Endothelial cell (in vitro differentiated cells): ENCODE results near the gene ZC3H7A. TPM values are rescaled to one million over a fixed set of nuclear protein-coding genes. Genes with fewer than 3 reads are reported as not detected.

ENCODE experiments used
- DNase-seq: peaks from one replicate; pipeline ENCODE4 v3.0.0; 2021; ENCODE audit warnings: low spot score
- H3K27ac Mint-ChIP-seq: one replicate; pipeline ENCODE4 v1.8.0; 2021; ENCODE audit warnings: mixed read lengths, inconsistent platforms; ENCODE audit not compliant: unreplicated experiment
- H3K27me3 Mint-ChIP-seq: one replicate; pipeline ENCODE4 v1.8.0; 2021; ENCODE audit warnings: mild to moderate bottlenecking, moderate library complexity, mixed read lengths, inconsistent platforms; ENCODE audit not compliant: unreplicated experiment
- H3K36me3 Mint-ChIP-seq: one replicate; pipeline ENCODE4 v1.8.0; 2021; ENCODE audit warnings: mild to moderate bottlenecking, low read depth, mixed read lengths, inconsistent platforms; ENCODE audit not compliant: unreplicated experiment
- H3K4me1 Mint-ChIP-seq: one replicate; pipeline ENCODE4 v1.8.0; 2021; ENCODE audit warnings: mild to moderate bottlenecking, mixed read lengths, inconsistent platforms; ENCODE audit not compliant: unreplicated experiment
- H3K4me3 Mint-ChIP-seq: one replicate; pipeline ENCODE4 v1.8.0; 2021; ENCODE audit warnings: mild to moderate bottlenecking, mixed read lengths, inconsistent platforms; ENCODE audit not compliant: unreplicated experiment
- H3K9me3 Mint-ChIP-seq: one replicate; pipeline ENCODE4 v1.8.0; 2021; ENCODE audit warnings: mixed read lengths, inconsistent platforms; ENCODE audit not compliant: unreplicated experiment
- total RNA-seq: library from RNA; stranded (reverse); fragmentation: NEBNext Ultra II Directional; extraction: Animal tissue kit (Norgen Biotek cat#: 25700); gene quantifications from one replicate; pipeline ENCODE4 v1.2.1, GENCODE V29; 2021; ENCODE audit not compliant: unreplicated experiment
- TF ChIP-seq, protein P1 (sequence below): fragments of 200-600 bp; sonication (generic); IDR thresholded peaks from one replicate; pipeline ENCODE4 v1.5.0; 2021; ENCODE audit warnings: antibody characterized with exemption; ENCODE audit not compliant: unreplicated experiment

The ZC3H7A gene
- total RNA-seq, 1 donor from 2014 or later: 84.7 TPM

DNA sequence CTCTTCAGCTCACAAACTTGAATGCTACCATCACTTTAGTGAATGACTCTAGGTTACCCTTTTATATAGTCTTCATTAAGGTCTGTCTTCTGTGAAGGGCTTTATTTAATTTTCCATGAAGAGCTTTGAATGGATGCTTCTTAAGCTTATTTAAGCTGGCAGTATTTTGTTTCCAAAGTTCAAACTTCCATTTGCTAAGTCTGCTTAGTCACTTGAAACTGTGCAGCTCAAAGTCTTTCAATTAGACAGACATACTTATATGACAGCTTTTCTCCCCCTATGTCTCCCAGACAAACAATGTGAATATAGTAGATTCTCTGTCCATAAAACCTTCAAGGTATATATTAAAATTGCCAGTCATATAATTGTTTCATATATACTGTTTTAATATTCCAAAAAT lies 77.9 kb downstream of the ZC3H7A start:
- TF ChIP-seq, protein P1, sequence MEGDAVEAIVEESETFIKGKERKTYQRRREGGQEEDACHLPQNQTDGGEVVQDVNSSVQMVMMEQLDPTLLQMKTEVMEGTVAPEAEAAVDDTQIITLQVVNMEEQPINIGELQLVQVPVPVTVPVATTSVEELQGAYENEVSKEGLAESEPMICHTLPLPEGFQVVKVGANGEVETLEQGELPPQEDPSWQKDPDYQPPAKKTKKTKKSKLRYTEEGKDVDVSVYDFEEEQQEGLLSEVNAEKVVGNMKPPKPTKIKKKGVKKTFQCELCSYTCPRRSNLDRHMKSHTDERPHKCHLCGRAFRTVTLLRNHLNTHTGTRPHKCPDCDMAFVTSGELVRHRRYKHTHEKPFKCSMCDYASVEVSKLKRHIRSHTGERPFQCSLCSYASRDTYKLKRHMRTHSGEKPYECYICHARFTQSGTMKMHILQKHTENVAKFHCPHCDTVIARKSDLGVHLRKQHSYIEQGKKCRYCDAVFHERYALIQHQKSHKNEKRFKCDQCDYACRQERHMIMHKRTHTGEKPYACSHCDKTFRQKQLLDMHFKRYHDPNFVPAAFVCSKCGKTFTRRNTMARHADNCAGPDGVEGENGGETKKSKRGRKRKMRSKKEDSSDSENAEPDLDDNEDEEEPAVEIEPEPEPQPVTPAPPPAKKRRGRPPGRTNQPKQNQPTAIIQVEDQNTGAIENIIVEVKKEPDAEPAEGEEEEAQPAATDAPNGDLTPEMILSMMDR: no peak
- peaks cover 18% of the 10 kb centered on the region for H3K36me3 Mint-ChIP-seq
- no peaks in the 10 kb centered on the region for H3K27me3 Mint-ChIP-seq
- H3K27ac Mint-ChIP-seq: no peak overlapping the region
- no peak overlapping the region for H3K4me3 Mint-ChIP-seq
- no peaks in the 10 kb centered on the region for H3K4me1 Mint-ChIP-seq
- no peaks in the 10 kb centered on the region for H3K9me3 Mint-ChIP-seq
- no peak for DNase-seq

DNA sequence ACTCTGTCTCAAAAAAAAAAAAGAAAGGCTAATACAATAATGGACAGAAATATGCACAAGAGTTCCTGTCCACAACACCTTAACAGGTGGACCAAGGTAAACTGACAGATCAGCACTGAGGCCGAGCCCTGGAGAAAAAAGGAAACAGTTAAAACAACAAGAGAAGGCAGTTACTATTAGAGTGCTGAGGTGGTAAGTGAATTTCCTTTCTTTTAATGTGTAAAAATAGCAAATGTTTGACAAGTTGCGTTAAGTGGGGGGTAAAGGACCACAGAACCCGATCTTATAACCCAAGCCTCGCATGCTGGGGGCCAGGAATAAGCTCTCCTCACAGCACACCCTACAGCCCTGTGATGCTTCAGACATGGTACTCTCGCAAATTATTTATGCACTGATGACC lies 79.2 kb downstream of the ZC3H7A start:
- Mint-ChIP-seq H3K4me1 (no peaks in the 10 kb centered on the region), H3K27ac (no peak overlapping the region)

DNA sequence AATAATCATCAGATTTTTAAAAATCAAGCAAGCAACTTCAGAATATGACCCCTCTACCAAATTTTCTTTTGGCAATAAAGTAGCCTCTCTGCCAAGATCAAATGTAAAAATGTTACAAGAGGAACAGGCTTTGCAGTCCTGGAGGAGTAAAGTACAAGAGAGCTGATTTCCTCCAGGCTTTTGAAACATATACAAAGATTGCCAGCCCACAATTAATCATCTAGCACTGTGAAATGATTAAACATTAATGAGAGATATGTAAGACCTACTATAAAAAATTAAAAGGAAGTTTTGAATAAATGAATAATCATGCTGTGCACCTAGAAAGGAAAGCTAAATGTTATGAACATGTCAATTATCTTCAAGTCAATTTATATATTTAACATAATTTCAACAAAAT lies 80.7 kb downstream of the ZC3H7A start:
- TF ChIP-seq, protein P1: no peak
- no peak overlapping the region for H3K27ac Mint-ChIP-seq
- no peak overlapping the region for H3K4me3 Mint-ChIP-seq
- peaks cover 5% of the 10 kb centered on the region for H3K27me3 Mint-ChIP-seq
- H3K36me3 Mint-ChIP-seq: peaks cover 13% of the 10 kb centered on the region
- no peaks in the 10 kb centered on the region for H3K4me1 Mint-ChIP-seq
- no peaks in the 10 kb centered on the region for H3K9me3 Mint-ChIP-seq
- DNase-seq: no peak

More for the DNA sequence above, 79.2 kb downstream of the ZC3H7A start:
- H3K4me3 Mint-ChIP-seq: no peak overlapping the region
- peaks cover 13% of the 10 kb centered on the region for H3K36me3 Mint-ChIP-seq
- DNase-seq: no peak
- TF ChIP-seq, protein P1: no peak
- H3K9me3 Mint-ChIP-seq: no peaks in the 10 kb centered on the region
- H3K27me3 Mint-ChIP-seq: peaks cover 2% of the 10 kb centered on the region

DNA sequence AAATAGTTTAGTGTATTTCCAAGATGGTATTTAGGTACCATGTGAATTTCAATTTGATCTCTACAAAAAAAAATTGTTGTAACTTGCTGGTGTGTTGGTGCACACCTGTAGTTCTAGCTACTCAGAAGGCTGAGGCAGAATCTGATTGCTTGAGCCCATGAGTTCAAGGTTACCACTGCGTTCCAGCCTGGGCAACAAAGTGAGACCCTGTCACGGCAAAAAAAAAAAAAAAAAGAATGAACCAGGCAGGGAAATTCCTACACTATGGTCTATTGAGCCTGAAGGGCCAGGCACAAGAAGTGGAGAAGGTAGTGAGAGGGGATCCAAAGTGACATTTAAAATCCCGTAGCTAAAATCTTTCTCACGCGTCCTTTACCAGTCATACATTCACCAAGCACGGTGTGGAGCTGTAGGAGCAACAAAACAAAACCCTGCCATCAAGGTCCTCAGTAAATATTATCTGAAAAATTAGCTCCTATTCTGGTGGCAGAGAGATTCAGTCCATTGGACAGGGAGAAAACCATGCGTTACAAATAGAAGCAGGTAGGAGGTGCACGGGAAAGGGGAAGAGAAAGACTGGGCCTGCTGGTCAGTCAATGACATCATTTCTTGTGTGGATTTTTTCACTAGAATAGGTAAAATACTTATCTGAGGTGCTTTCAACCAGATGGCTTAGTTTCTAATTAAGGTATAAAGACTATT lies 81.7 kb downstream of the ZC3H7A start:
- no peak overlapping the region for H3K4me3 Mint-ChIP-seq
- no peak for DNase-seq

DNA sequence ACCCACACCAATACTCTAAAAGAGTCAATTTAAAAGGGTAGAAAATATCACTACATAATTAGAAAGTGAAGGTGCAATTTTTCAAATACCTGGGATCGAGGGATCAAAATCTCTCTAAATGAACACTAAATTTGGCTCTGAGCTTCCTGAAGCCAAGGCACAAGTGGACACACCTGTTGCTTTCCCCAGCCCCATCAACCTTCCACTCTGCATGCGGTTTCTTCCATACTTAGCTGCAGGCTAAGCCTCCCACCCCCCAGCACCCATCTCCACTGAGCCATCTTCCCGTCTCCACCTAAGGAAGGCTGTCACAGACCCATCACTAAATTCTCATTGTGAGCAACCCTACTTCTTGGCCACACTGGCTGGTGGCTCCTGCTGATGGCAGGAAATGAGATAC lies 84.9 kb downstream of the ZC3H7A start:
- Mint-ChIP-seq H3K4me1 (no peaks in the 10 kb centered on the region), H3K4me3 (no peak overlapping the region), H3K36me3 (peaks cover 6% of the 10 kb centered on the region), H3K27me3 (peaks cover 5% of the 10 kb centered on the region), H3K9me3 (no peaks in the 10 kb centered on the region), H3K27ac (no peak overlapping the region)
- DNase-seq: no peak
- TF ChIP-seq, protein P1: no peak

More for the DNA sequence above, 81.7 kb downstream of the ZC3H7A start:
- Mint-ChIP-seq H3K4me1 (no peaks in the 10 kb centered on the region), H3K27ac (no peak overlapping the region), H3K36me3 (peaks cover 13% of the 10 kb centered on the region), H3K9me3 (no peaks in the 10 kb centered on the region), H3K27me3 (peaks cover 5% of the 10 kb centered on the region)
- TF ChIP-seq, protein P1: no peak
